Measurements from ENCODE around the gene AMBRA1.

- TF ChIP-seq CTCF (IDR thresholded peaks at IDR 0.05) (no peak), POLR2AphosphoS5 (IDR thresholded peaks at IDR 0.05) (no peak)
Observed at GRCh38 chr11:46377831-46378230, 216.0 kb downstream of the AMBRA1 start.

Measured in breast epithelium (tissue), 3 donors.